Smooth muscle cell of the pulmonary artery (primary cell): ENCODE measurements around the gene FLII. TPM values are rescaled to one million over a fixed set of nuclear protein-coding genes. Genes with fewer than 3 reads are reported as not detected.

Source experiments
- total RNA-seq: library from RNA; depleted of rRNA; stranded (reverse); fragments of >200 nt; gene quantifications from 2 replicates; pipeline ENCODE4 v1.2.3, GENCODE V29; 2014

FLII gene
- 293 and 417 TPM in 2 replicates for total RNA-seq

DNA sequence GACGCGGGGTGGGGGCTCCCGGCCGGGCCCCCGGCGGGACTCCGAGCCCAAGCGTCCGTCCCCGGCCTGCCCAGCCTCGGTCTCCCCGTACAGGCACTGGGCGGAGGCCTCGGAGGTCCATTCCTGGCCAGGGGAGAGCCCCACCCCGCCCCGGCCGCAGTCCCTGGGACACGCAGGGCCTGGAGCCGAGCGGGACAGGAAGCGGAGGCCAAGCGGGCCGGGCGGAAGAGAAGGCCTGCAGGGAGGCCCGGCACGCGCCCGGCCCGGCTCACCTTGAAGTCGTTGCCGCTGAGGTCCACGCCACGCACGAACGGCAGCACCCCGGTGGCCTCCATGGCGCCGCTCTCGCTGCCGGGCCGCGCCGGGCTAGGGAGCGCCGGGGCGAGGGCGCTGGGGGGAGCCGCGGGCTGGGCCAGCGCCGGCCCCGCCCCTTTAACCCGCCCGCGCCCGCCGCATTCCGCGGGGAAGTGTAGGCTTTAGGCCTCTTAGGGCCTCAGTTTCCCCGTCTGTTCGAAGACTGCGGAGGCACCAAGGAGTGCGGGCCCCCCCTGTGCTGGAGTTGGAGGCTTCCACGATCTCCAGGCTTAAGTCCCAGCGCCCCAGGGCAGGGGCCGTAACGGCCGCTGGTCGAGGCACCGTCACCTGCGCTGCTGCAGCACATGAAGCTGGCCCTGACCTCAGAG lies at the start of gene FLII:
TSS of gene FLII (minus strand) at position 383 of the 683 bp plus-strand sequence. CDS start at position 335, 48 bp downstream.

DNA sequence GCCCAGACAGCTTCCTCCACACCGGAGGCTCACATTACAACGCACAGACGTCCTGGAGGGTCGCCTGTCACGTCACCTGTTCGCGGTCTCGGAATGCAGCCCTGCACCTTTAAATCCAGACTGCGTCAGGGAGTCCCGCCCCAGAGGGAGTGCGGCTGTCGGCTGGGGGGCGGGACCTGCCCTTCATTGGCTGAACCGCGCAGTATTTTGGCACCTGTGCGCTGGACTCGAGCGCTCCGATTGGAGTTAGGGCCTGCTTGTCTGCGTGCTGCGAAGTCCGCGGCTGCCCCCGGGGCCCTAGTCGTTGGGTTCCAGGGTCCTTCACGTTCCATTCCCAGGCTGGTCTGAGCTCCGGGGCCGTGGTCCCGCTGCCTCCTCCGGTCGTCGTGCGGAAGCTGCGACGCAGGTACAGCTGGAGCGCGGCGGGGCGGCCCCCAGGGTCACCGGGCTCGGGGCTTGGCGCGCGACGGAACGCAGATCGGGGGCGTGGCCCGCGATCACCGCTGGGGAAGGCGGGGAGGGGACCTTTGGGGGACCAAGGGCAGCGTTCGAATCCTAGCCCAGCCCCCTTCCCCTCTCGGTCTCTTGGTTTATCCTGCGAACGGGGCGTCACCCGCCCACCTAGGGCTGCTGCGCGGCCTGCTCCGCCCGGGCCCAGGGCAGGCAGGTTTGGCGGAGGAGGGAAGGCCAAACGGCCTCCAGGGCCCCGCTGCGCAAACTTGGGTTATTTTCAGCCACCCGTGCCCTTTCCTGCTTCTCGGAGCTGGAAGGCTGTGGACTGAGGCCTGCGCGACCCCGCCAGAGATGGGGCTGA lies 2.0 kb upstream of the FLII start, which contains the start of gene MIEF2:
TSS of gene MIEF2 (plus strand) at position 331 of the 814 bp plus-strand sequence. CDS start 2,059 bp downstream, outside the sequence.

DNA sequence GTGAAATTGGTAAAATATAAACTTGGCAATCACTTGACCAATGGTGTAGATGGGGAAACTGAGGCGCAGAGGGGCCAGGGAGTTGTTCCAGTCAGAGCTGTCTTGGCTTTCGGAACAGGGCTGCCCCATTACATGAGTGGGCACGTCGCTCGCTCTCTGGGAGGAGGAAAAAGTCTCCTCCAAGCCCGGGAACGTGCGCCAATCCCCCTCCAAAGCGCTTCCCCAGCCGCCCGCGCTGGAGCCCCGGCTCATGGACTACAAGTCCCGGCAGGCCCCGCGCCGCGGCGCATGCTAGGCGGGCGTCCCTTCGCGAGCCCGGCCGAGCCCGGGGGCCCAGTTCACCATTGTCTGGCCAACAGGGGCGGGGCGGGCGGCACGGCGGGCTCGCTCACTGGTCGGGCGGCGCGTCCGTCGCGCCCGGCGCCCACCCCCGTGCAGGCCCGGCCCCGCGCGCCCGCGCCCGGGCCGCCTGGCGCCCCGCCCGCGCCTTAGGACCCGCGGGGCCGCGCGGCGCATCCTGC lies 33.4 kb downstream of the FLII start, which contains the start of gene LLGL1:
TSS of gene LLGL1 (plus strand) at position 515 of the 521 bp plus-strand sequence. CDS start 48 bp downstream, outside the sequence.

Other genes with a start within 250 kb of the FLII start
- gene ATPAF2, start 219.6 kb downstream of the FLII start, total RNA-seq, result 13.0 and 18.5 TPM in 2 replicates
- 14.3 and 14.6 TPM in 2 replicates for gene GID4, start 219.3 kb downstream of the FLII start, total RNA-seq
- gene DRG2, start 170.8 kb downstream of the FLII start, total RNA-seq, result 35.4 and 38.3 TPM in 2 replicates
- gene MYO15A, start 150.0 kb downstream of the FLII start, total RNA-seq, result 1.4 and 1.9 TPM in 2 replicates
- 172 and 177 TPM in 2 replicates for gene ALKBH5, start 74.9 kb downstream of the FLII start, total RNA-seq
- gene LLGL1, start 33.1 kb downstream of the FLII start, total RNA-seq, result 41.2 and 49.5 TPM in 2 replicates
- 22.6 and 24.4 TPM in 2 replicates for gene MIEF2, start 1.9 kb upstream of the FLII start, total RNA-seq
- gene TOP3A, start 56.3 kb upstream of the FLII start, total RNA-seq, result 19.7 and 24.7 TPM in 2 replicates
- gene SMCR8, start 56.6 kb upstream of the FLII start, total RNA-seq, result 27.4 and 31.9 TPM in 2 replicates
- 3.7 and 4.6 TPM in 2 replicates for gene SHMT1, start 104.8 kb upstream of the FLII start, total RNA-seq
- gene EVPLL, start 119.0 kb upstream of the FLII start, total RNA-seq, result not detected in 2 replicates
- not detected in 2 replicates for gene LGALS9C, start 218.1 kb upstream of the FLII start, total RNA-seq